Stimulated activated CD8-positive, alpha-beta memory T cell treated with anti-CD3 and anti-CD28 coated beads, Interleukin-4, amount 100 ng/mL, for 24 hours (primary cell): ENCODE results near the gene IL4I1.

Source experiments
- DNase-seq: peaks from one replicate; pipeline ENCODE4 v3.0.0-alpha.2; 2020; ENCODE audit warnings: low read depth

IL4I1 gene

DNA sequence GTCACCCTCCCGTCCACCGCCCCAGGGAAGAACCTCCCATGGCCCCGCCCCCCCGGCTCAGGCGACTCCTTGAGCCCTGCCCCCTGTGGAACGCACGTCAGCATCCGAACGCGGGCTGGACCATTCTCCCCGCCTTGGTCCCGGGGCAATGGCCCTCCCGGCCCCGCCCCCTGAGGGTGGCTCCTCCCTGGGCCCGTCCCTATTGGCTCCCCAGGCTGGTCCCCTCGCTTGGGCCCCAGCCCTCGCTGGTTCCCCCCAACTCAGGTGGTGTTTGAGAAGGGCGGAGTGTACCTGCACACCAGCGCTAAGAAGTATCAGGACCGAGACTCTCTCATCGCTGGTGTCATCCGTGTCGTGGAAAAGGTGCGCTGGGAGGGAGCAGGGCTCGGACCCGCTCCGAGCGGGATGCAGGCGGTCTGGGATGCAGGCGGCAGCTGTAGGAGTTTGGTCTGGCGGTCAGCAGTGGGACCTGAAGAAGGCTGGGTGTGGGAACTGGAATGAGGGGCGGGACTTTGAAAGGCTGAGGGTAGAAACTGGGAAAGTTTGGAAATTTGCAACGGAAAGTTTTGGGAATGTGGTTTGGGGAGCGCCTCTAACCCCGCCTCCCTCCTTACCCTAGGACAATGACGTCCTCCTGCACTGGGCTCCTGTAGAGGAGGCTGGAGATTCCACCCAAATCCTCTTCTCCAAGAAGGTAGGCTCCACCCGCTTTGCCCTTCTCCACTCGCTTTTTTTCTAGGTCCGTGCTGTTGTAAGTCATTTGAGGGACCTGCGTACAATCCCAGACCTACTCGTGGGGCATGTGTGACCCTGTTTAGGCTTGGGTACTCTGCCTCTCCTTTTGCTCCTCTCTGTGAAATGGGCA, 18.6 kb downstream of the IL4I1 start:
- DNase-seq: peak; percentile 99

GRCh38 chr19:49877020-49877878, 19.4 kb downstream of the IL4I1 start, which contains the start of the genes AKT1S1 and TBC1D17:
TSS of gene AKT1S1 (minus strand) at chr19:49877355. CDS start at chr19:49873295, 4,060 bp downstream.
TSS of gene TBC1D17 (plus strand) at chr19:49877702. CDS start at chr19:49877724, 22 bp downstream.
- peak; percentile 95 for DNase-seq

DNA sequence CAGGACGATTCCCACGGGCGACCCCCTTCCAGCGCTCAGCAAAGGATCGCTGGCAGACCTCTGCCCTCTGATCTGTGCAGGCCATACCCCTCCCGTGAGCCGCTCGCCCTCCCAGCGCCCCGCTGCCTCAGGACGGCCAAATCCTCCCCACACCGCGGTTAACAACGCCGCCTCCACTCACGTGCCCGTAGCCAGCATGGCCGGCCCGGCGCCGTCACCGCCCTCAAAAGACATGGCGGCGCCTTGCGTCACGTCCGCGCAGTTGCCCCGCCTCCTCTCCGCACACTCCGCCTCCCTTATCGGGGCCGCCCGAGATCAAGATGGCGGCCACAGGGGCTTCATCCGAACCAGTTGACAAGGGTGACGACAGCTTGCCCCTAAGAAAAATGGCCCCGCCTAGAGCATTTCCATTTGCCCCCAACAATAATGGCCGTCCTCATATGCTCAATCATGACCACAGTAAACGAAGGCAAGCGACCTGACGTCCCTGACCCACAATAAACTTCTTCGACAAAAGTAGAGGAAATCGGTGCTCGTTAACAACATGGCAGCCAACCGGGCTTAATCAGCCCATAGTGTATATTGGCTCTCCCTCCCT, 20.2 kb downstream of the IL4I1 start:
- DNase-seq: peak; percentile 94

DNA sequence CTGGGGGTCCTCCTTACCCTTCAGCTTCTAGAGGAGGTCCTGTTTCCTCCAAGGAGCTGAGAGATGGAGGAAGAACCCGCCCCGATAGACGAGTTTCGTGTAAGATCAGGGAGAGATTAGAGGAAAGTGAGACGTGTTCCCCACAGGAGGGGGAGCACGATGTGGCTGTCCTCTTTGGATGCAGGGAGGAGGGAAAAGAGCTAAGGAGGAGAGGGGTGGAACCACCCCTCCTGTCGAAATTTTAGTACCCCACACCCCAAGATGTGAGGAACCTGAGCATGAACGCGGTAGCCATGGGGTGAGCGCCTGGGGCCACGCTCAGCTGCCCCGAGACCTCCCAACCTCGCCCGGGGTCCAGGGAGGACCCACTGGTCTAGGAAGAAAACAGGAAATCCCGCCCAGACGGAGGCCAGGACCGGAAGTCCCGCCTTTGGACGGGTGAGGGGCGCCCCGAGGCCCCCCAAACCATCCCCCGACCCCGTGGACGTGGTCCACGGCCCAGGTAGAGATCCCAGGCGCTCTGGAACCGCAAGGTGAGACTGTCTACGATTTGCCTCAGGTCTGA, 20.7 kb downstream of the IL4I1 start:
- DNase-seq: peak; percentile 41

DNA sequence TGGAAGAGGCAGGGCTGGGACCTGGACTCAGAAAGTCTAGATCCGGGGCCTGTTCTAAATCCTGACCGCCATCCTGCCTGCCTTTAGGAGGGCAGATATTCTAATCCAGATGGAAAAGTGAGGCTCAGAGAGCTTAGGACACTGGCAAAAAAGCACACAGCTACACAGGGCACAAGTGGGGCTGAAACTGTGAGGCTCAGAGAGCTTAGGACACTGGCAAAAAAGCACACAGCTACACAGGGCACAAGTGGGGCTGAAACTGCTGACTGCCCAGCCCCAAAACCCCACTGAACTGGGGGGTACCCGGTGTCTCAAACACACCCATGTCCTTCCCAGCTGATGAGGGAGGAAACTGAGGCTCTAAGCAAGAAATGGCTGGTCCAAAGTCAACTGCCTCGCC, 21.5 kb downstream of the IL4I1 start:
- DNase-seq: no peak

DNA sequence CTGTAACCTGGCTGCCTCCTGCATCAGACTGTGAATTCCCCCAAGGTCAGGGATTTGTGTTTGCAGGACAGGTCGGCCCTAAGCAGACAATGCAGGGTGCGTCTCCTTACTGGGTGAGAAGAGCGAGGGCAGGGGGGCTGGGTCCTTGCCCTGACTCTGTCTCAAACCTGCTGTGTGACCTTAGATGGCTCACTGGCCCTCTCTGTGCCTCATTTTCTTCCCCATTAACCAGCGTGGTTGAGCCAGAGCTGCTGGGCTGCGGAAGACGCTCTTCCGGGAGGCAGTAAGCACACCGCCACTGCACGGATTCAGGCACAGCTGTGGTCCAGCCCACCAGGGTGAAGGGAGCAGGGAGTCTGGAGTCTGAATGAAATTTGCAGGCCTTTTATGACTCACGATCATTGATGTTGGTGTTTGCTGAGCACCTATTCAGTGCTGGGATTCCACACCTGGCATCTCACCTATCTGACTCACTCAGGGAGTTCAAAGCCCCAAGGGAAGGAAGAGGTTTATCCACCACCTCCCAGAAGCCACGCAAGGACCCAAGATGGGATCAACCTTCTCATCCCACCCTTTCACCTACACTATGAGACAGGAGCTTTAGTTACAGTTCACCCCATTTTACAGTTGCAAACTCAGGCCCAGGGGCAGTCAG, 22.1 kb downstream of the IL4I1 start:
- no peak for DNase-seq

GRCh38 chr19:49873834-49874233, 22.9 kb downstream of the IL4I1 start:
- DNase-seq: no peak

DNA sequence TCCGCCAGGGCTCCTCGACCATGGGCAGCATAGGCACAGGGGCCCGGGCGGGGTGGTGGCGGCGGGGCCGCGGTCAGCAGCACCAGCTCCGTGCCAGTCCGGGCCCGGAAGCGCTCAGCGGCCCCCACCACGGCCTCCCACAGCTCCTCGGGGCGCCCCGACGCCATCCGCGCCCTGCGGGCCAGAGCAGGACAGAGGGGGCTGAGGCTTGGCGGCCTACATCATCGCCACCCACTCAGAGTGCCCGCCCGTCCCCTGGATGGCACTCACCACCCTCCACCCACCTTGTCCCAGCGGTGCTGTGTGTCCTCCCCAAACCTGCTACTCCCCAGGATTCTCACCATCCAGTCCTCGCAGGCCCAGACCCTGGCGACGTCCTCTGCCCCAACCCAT, 23.6 kb downstream of the IL4I1 start:
- DNase-seq: no peak

DNA sequence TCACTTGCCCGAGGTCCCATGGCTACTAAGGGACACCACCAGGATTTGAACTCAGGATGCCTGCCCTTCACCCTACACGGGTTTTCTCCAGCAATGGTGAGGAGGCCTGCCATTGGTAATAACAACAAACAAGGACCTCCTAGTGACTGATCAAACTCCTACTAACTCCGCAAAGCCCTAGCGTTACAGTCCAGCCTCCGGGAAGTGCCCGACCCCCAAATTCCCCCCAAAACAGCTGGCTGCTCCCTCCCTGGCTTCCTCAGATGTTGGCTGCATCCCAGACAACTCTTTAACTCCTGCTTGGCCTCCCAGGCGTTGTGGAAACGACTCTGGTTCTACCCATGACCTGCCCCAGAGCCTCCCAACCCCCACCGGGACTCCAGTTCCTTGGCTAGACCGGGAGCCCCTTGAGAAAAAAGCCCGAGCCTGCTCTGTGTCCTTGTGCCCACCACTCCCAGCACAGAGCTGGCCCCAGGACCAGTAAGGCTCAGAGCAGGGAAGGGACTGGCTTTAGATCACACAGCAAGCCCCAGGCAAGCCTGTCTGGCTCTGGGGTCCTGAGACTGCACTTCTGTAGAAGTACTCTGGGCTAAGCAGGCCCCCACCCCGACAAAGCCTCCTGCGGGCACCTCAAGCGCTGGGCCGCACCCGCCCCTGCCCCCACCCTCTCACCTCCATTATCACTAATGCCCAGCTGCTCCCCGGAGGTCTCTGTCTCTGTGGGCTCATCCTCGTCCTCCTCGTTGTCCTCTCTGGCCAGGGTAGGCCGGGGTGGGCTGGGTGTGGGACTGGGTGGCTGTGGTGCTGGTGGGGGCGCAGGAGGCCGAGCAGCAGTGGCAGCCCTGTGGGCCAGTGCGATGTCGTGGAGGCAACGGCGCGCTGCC, 24.2 kb downstream of the IL4I1 start:
- DNase-seq: no peak

DNA sequence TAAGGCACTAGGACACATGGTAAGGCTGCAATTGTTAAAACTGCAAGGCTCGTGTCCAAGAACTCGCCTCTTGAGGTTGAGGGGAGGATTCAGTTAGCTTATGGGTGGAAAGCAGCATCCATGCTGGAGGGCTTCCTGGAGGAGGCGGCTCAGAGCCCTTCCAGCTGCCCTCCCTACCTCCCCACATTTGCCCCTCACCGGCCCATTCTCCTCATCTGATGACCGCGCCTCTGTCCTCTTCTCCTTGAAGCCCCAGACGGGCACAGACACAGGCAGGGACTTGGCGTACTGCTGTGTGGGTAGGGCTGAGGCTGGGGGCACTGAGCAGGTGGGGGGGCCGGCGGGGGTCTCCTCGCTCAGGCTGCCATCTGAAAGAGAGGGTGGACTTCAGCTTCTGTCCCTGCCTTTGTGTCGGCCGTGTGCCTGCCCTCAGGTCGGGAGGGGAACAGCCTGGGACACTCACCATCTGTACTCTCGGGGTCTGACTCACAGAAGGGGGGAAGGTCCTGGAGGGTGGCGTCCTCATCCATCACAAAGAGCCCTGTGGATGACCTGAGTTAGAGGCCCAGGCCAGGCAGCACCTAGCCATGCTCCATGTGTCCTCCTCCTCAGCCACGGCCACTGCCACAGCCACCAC, 25.2 kb downstream of the IL4I1 start:
- DNase-seq: no peak

DNA sequence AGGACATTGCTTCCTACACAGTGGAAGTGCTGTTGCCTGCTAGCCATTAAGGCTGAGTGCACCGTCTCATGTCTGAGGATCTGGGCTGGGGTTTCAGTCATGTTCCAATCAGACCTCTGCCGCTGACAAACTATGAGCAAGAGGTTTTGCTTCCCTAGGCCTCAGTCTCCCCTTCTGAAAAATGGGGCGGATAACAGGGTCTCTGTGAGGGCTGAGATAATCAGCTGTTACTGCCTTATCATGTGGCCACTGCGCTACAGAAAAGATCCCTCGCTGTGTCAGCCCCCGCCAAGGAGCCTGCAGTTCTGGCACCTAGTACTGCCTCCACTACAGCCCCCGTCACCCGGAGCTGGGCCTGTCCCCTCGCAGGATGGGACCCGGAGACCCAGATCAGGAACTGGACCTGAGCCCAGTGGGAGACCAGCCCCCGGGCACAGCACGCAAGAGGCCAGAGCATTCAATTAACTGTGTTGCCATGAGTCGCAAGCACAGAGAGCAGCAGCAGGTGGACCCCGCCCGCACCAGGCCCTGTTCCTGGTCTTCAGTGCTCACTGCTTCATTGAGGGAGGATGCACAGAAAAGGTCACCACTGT, 26.3 kb downstream of the IL4I1 start:
- no peak for DNase-seq

DNA sequence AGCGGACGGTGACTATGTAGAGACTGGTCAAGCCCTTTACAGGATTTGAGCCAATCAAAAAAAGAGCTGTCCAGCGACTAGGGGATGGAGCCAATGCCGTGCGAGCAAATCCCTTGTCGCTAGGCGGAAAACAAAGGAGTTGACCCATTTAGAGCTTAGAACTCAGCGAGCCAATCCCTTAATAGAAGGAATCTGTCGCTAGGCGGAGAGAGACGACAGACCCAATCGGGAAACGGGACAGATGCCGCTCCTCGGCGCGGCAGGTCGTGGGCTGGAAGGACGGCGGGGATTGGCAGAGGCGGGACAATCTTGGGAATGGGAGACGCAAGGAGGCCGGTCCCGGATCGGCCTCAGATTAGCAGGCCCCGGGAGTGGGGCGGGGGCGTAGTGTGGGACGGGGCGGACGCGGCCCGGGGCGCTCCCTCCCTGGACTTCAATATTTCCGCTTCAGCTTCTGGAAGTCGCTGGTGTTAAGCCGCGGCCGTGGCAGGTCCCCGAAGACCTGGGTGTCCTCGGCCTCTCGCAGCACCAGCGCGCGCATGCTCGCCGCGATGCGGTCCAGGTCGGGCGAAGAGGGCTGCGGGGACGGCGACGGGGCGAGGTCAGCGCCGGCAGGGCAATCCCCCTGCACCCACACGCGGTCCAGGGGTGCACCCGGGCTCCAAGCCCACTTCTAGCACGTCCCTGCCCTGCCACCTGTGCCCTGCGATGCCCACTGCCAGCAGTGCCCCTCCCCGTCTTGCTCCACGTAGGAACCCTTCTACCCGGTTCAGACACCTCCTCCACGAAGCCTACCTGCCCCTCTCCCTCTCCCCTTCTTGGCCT, 27.0 kb downstream of the IL4I1 start:
- peak; percentile 82 for DNase-seq

DNA sequence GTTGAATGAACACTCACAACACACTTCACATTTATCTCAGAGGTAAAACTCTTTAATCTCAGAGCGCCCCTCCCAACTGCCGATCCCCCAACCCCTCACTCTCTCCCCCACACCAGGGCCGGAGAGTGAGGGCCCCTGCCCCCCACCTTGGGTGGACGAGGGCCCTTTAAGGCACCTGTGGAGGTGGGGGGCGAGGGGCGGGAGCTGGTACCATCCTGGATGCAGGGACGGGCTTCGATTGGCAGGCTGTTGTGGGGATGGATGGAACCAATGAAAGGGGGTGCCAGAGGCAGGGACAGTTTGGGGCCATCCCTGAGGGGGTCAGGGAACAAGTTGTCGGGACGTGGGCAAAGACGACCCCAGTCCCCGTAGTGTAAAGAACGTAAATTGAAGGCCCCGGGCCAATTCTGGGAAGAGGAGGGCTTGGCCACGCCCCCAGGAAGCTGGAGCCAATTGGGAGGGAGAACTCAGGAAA, 27.6 kb downstream of the IL4I1 start:
- DNase-seq: no peak

DNA sequence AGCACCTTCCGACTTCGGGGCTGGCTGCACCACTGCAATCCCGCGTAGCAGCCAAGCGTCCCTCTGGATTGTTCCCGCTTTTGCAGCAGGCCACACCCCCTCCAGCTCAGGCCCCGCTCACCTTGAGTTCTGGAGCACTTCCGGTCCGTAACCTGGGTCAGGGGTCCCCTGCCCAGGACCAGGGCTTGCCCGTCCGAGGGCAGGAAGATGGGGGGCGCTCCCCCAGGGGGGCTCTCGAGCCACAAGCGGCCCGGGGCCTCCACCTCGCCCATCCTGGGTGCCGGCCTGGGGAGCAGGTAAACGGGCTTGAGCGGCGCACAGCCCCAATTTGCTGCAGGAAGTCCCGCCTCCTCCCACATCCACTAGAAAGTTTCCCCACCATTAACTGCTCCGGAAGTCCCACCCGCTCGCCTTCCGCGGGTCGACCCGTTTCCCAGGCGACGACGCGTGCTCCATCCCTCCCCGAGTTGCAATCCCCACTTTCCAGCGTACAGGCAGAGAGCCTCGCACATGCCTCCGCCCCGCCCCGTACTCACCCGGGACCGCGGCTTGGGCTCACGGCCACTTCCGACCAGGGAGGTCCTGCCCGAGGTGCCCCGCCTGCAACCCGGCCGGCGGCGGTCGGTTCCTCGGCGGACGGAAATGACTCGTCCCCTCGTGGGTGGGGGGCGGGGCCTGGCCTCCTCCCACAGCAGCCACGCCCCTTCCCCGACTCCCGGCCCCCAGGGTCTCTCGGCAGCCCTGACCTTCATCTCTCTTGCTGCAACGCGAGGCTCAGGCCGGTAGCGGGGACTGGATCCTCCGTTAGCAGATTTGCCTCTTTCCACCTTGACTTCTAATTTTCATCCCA, 29.5 kb downstream of the IL4I1 start, which contains the start of gene PNKP:
PNKP (minus strand) TSS at position 644 of the 850 bp plus-strand sequence; CDS start at position 272, 372 bp downstream.
- DNase-seq: peak; percentile 82

DNA sequence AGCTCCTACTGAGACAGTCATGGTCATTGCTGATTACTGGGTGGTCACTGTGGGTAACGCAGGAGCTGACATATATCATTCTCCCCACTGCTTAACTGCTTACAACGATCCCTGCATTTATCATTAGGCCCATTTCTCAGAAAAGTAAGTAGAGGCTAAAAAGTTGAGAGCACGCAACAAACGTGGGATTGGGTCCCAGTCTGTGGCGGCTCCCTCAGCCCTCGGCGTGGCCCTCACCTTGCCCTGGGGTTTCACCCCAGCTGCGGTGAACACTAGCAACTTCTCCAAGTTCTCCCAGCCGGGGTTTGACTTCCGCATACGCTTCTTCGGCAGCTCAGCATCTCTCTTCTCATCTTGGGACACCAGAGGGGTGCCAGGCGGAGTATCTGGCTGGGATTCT, 31.8 kb downstream of the IL4I1 start:
- no peak for DNase-seq

DNA sequence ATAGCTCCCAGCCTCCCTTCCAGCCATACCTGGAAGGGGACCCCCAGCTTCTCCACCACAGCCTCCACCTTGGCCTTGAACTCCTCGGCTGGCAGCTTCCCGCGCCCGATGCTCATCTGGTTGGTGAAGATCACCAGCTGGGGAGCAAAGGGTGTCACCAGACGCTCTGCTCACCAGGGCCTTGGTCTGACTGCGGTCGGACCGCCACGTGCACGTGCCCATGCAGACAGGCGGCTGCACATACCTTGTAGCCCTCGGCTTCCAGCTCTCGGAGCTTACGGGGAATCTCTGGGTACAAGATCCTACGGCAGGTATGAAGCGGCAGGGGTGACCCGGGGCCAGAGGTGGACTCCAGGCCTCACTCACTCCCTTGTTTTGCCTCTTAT, 32.8 kb downstream of the IL4I1 start:
- no peak for DNase-seq

DNA sequence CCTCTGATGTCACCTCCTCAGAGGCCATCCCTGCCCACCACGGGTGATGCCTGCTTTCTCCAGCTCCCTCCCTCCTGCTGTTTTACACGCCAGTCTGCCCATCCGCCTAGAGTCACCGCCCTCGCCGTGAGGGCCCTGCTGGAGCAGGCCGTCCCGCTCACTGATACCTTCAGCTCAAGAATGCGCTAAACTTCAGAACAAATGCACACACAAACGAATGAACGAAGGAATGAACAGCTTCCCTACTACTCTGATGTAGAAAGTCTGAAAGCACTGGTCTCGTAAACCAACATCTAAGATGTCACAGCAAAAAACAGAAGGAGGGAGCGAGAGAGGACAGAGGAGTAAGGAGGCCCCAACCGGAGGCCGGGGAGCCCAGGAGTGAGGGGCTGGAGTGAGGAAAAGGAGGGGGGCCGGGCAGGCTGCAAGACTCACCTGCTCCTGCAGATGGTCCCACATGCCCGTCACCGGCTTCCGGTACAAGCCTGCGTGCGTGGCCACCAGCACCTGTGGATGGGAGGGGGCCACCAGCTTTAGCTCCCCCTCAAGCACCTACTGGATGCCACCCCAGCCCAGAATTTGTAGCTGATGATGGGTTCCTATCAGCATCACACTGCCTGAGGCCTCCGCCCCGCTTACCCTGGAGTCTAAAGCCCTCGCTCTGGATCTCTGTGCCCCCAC, 33.3 kb downstream of the IL4I1 start:
- no peak for DNase-seq
